ENCODE data around the gene LRMDA. TPM values are rescaled to one million over a fixed set of nuclear protein-coding genes. Genes with fewer than 3 reads are reported as not detected.
"Not testable (repeated sequence)": the region's sequence is repeated elsewhere in the genome, so short reads cannot be mapped to it uniquely, and the experiment has no call there.

LRMDA gene
- total RNA-seq, 4 donors from 2014 or later, result 0.76 to 6.4 (median 1.3) TPM

GRCh38 chr10:75761289-75761688 is 329.9 kb downstream of the LRMDA start:
- TF ChIP-seq, protein P1, sequence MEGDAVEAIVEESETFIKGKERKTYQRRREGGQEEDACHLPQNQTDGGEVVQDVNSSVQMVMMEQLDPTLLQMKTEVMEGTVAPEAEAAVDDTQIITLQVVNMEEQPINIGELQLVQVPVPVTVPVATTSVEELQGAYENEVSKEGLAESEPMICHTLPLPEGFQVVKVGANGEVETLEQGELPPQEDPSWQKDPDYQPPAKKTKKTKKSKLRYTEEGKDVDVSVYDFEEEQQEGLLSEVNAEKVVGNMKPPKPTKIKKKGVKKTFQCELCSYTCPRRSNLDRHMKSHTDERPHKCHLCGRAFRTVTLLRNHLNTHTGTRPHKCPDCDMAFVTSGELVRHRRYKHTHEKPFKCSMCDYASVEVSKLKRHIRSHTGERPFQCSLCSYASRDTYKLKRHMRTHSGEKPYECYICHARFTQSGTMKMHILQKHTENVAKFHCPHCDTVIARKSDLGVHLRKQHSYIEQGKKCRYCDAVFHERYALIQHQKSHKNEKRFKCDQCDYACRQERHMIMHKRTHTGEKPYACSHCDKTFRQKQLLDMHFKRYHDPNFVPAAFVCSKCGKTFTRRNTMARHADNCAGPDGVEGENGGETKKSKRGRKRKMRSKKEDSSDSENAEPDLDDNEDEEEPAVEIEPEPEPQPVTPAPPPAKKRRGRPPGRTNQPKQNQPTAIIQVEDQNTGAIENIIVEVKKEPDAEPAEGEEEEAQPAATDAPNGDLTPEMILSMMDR (IDR thresholded peaks at IDR 0.05), result no peak
- no peak for TF ChIP-seq POLR2A (IDR thresholded peaks at IDR 0.05)
- intact Hi-C loops (cut with DNase I; ENCODE audit: low total_unique reads), result no loop called here
- DNase-seq (ENCODE audit: low spot score in 2 of 2), result no peak
- H3K4me3 ChIP-seq (ENCODE audit: low read depth, poor library complexity, severe bottlenecking), result no peak overlapping the region
- WGBS, 2 donors, result 89 to 96% methylated on average over 2 of the region's 2 CpGs

DNA sequence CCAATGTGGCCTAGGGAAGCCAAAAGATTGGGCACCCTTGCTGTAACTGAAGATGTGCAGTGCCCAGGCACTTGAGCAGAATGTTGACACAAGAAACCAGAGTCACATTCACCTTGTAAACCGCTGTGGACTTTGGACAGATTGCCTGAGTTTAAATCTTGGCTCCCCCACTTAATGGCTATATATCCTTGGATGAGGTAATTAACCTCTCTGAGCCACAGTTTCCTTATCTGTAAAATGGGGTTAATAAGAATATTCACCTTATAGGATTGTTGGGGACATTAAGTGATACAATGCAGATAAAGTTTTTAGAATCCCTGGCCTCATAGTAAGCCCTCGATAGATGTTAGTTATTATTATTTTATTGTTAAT is 331.0 kb downstream of the LRMDA start:
- 96 to 99% methylated on average over 2 of the region's 2 CpGs for WGBS, 2 donors
- TF ChIP-seq, protein P1 (IDR thresholded peaks at IDR 0.05), result no peak
- no peak for TF ChIP-seq POLR2A (IDR thresholded peaks at IDR 0.05)
- DNase-seq (ENCODE audit: low spot score in 2 of 2), result no peak
- intact Hi-C loops (cut with DNase I; ENCODE audit: low total_unique reads), result no loop called here
- H3K4me3 ChIP-seq (ENCODE audit: low read depth, poor library complexity, severe bottlenecking), result no peak overlapping the region

- intact Hi-C loops (cut with DNase I; ENCODE audit: low total_unique reads), result no loop called here
- TF ChIP-seq POLR2A (IDR thresholded peaks at IDR 0.05), result no peak
- TF ChIP-seq, protein P1 (IDR thresholded peaks at IDR 0.05), result no peak
- H3K4me3 ChIP-seq (ENCODE audit: low read depth, poor library complexity, severe bottlenecking), result no peak overlapping the region
- DNase-seq (ENCODE audit: low spot score in 2 of 2), result no peak
- WGBS, 2 donors, result 88 to 89% methylated on average over 3 of the region's 3 CpGs
These were observed 332.2 kb downstream of the LRMDA start for GRCh38 chr10:75763652-75764051.

- DNase-seq (ENCODE audit: low spot score in 2 of 2), result no peak
- 73 to 84% methylated on average over 4 of the region's 4 CpGs for WGBS, 2 donors
These were observed 333.8 kb downstream of the LRMDA start for GRCh38 chr10:75764974-75765788.

DNA sequence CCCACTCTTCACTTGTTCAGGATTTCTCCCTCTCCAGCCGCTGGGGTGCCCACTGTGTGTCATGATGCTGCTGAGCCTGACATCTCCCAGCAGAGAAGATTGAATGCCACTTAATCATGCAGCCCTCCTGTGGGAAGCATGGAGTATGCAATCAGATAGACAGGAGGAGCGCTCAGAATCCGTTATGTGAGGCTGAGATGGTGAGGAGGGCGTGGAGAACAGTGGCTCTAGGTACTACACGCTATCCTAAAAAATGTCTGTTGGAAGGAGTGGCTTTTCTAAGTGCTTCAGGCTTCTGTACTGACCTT is 334.3 kb downstream of the LRMDA start:
- no peak for DNase-seq (ENCODE audit: low spot score in 2 of 2)
- no peak overlapping the region for H3K4me3 ChIP-seq (ENCODE audit: low read depth, poor library complexity, severe bottlenecking)
- TF ChIP-seq, protein P1 (IDR thresholded peaks at IDR 0.05), result no peak
- TF ChIP-seq POLR2A (IDR thresholded peaks at IDR 0.05), result no peak
- 75 to 94% methylated on average over 5 of the region's 5 CpGs for WGBS, 2 donors
- intact Hi-C loops (cut with DNase I; ENCODE audit: low total_unique reads), result no loop called here

More at GRCh38 chr10:75764974-75765788, 333.8 kb downstream of the LRMDA start:
- intact Hi-C loops (cut with DNase I; ENCODE audit: low total_unique reads), result no loop called here
- no peak overlapping the region for H3K4me3 ChIP-seq (ENCODE audit: low read depth, poor library complexity, severe bottlenecking)
- TF ChIP-seq, protein P1 (IDR thresholded peaks at IDR 0.05), result no peak
- TF ChIP-seq POLR2A (IDR thresholded peaks at IDR 0.05), result no peak

GRCh38 chr10:75766106-75766505 is 334.7 kb downstream of the LRMDA start:
- H3K4me3 ChIP-seq (ENCODE audit: low read depth, poor library complexity, severe bottlenecking), result no peak overlapping the region
- no peak for DNase-seq (ENCODE audit: low spot score in 2 of 2)
- intact Hi-C loops (cut with DNase I; ENCODE audit: low total_unique reads), result no loop called here
- TF ChIP-seq POLR2A (IDR thresholded peaks at IDR 0.05), result no peak
- TF ChIP-seq, protein P1 (IDR thresholded peaks at IDR 0.05), result no peak

DNA sequence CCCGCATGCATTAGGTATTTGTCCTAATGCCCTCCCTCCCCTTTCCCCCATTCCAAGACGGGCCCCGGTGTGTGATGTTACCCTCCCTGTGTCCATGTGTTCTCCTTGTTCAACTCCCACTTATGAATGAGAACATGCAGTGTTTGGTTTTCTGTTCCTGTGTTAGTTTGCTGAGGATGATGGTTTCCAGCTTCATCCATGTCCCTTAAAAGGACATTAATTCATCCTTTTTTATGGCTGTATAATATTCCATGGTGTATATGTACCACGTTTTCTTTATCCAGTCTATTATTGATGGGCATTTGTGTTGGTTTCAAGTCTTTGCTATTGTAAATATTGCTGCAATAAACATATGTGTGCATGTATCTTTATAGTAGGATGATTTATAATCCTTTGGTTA is 335.3 kb downstream of the LRMDA start:
- intact Hi-C loops (cut with DNase I; ENCODE audit: low total_unique reads); H3K4me3 ChIP-seq (ENCODE audit: low read depth, poor library complexity, severe bottlenecking); DNase-seq (ENCODE audit: low spot score in 2 of 2): not testable (repeated sequence)
- 94 to 98% methylated on average over 4 of the region's 4 CpGs for WGBS, 2 donors
